Activated CD4-positive, alpha-beta T cell treated with anti-CD3 and anti-CD28 coated beads, Interleukin-2, amount 10 ng/mL, durations not matched to agents 7 days and 5 days (primary cell): ENCODE results near the gene STRA6. TPM values are rescaled to one million over a fixed set of nuclear protein-coding genes. Genes with fewer than 3 reads are reported as not detected.
A peak's percentile ranks its signal among the peaks of the same experiment; 100 is the strongest.
"Not testable (repeated sequence)": the region's sequence is repeated elsewhere in the genome, so short reads cannot be mapped to it uniquely, and the experiment has no call there.

Experiments used
- CTCF ChIA-PET: fragments of 350-600 bp; sonication (Branson Sonifier 250); formaldehyde crosslinking; loops from one replicate; lab custom pipeline; 2021; ENCODE audit warnings: antibody characterized with exemption; lab: Charles Lee
- POLR2A ChIA-PET: fragments of 350-600 bp; sonication (Branson Sonifier 250); formaldehyde crosslinking; loops from one replicate; lab custom pipeline; 2021; ENCODE audit warnings: antibody characterized with exemption; lab: Charles Lee
- DNase-seq: peaks from one replicate; pipeline ENCODE4 v3.0.0-alpha.2; 2020
- H3K27ac Mint-ChIP-seq: one replicate; pipeline ENCODE4 v1.8.0; 2021; ENCODE audit warnings: mild to moderate bottlenecking, moderate library complexity, mixed read lengths
- H3K27me3 Mint-ChIP-seq: one replicate; pipeline ENCODE4 v1.8.0; 2021; ENCODE audit warnings: mixed read lengths
- H3K36me3 Mint-ChIP-seq: one replicate; pipeline ENCODE4 v1.8.0; 2021; ENCODE audit warnings: low read depth, mixed read lengths
- H3K4me1 Mint-ChIP-seq: one replicate; pipeline ENCODE4 v1.8.0; 2021; ENCODE audit warnings: mixed read lengths
- H3K4me3 Mint-ChIP-seq: one replicate; pipeline ENCODE4 v1.8.0; 2021; ENCODE audit warnings: mild to moderate bottlenecking, moderate library complexity, mixed read lengths
- H3K9me3 Mint-ChIP-seq: one replicate; pipeline ENCODE4 v1.8.0; 2021; ENCODE audit warnings: mixed read lengths
- total RNA-seq, 2 experiments: library from RNA; stranded (reverse); gene quantifications; one replicate each; pipeline ENCODE4 v1.2.3, GENCODE V29; 2021

The STRA6 gene
- total RNA-seq, 2 experiments from 2014 or later: not detected

DNA sequence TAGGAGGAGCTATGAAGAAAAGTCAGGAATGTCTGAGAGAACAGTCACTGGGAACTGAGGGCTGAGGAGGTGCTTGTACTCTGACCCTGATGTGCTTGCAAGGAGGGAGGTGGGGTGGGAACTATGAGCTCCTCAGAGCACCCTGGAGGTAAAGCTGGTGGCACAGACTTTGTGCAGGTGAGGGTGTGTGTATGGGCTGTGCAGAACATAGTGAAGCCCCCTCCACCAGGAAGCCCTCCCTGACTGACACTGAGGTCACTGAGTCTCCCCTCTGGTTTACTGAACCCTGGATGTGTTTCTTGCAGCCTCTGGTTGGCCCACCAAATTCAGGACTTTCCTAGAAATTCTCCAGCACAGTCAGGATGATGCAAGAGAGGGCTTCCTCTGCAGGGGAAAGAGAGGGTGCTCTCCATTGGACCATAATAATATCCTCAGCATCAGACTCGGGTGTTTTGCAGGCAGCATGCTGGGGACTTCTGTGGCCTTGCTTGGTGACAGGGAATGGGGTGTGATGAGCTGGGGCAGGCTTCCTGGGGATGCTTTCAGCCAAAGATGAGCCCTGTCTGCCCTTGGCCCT lies 30.5 kb downstream of the STRA6 start:
- DNase-seq: no peak
- ChIA-PET CTCF (interaction anchor here (0.8 to 1.2 kb wide), 2 partner anchors 20 to 49 kb away, joined by 3 read pairs; no protein-coding TSS in a partner anchor), POLR2A (no interaction called here)
- Mint-ChIP-seq H3K36me3 (no peaks in the 10 kb centered on the region), H3K27ac (no peak overlapping the region), H3K4me1 (no peaks in the 10 kb centered on the region), H3K9me3 (no peaks in the 10 kb centered on the region), H3K27me3 (peaks cover under 1% of the 10 kb centered on the region), H3K4me3 (no peak overlapping the region)

DNA sequence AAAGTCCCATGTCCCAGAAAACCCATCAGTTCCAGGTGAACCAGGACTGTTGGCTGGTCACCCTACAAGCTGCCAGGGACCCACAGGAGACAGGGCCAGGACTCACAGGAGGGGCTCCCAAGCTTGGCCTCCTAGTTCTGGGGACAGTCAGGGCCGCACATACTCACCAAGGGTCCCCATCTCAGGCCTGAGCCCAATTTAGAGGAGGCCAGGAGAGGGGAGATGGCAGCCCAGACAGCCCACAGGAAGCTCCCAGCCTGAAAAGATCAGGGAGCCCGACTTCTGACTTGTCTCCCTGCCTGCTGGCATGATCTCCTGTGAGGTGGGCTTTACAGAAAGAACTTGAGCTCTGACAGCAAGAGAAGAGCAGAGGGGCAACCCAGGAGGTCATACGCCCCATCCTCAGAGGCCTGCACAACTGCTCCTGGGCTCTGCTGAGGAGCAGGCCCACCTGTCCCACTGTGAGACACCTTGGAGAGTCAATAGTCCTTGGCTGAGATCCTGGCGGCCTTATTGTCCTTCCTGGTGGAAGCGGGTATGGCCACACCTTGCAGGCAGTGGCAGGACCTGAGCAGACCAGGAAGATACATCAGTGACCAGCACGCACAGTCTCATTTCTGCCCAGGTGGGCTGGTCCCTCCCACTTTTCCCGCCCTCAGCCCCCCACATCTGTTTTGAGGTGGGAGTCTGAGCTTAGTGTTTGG lies 31.6 kb downstream of the STRA6 start:
- no peak for DNase-seq
- CTCF ChIA-PET: interaction anchor here (1.2 kb wide), 1 partner anchor 21 kb away, joined by 3 read pairs; no protein-coding TSS in a partner anchor

GRCh38 chr15:74170071-74170844 lies 32.3 kb downstream of the STRA6 start:
- no peak for DNase-seq
- H3K4me1 Mint-ChIP-seq: no peaks in the 10 kb centered on the region
- H3K4me3 Mint-ChIP-seq: no peak overlapping the region

More for the DNA sequence above, 31.6 kb downstream of the STRA6 start:
- Mint-ChIP-seq H3K9me3 (no peaks in the 10 kb centered on the region), H3K4me1 (no peaks in the 10 kb centered on the region), H3K36me3 (no peaks in the 10 kb centered on the region), H3K4me3 (no peak overlapping the region), H3K27ac (no peak overlapping the region), H3K27me3 (peaks cover under 1% of the 10 kb centered on the region)
- POLR2A ChIA-PET: no interaction called here

DNA sequence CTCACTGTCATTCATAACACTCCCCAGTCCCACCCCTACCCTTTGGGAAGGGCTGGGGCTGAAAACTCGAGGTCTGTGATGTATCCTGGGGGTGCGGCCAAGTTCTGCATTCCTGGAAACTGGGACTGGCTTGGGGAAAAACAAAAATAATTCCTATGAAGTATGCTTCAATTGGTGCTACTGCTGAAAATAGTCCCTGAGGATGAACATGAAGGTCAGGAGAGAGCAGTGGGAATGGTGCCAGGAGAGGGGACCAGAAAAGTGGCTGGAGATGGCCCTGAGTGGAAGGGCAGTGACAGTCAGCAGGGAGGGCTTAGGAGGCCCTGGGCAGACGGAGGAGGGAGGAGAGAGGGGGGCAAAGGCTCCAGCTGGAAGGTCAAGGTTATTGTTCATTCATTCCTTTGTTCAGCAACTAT lies 33.9 kb downstream of the STRA6 start:
- ChIA-PET POLR2A (no interaction called here), CTCF (no interaction called here)
- Mint-ChIP-seq H3K36me3 (no peaks in the 10 kb centered on the region), H3K9me3 (no peaks in the 10 kb centered on the region), H3K27me3 (peaks cover 10% of the 10 kb centered on the region), H3K27ac (no peak overlapping the region), H3K4me1 (no peaks in the 10 kb centered on the region), H3K4me3 (no peak overlapping the region)
- DNase-seq: no peak

More at GRCh38 chr15:74170071-74170844, 32.3 kb downstream of the STRA6 start:
- no peaks in the 10 kb centered on the region for H3K9me3 Mint-ChIP-seq
- CTCF ChIA-PET: no interaction called here
- H3K27ac Mint-ChIP-seq: no peak overlapping the region
- POLR2A ChIA-PET: no interaction called here
- peaks cover 3% of the 10 kb centered on the region for H3K27me3 Mint-ChIP-seq
- H3K36me3 Mint-ChIP-seq: no peaks in the 10 kb centered on the region

DNA sequence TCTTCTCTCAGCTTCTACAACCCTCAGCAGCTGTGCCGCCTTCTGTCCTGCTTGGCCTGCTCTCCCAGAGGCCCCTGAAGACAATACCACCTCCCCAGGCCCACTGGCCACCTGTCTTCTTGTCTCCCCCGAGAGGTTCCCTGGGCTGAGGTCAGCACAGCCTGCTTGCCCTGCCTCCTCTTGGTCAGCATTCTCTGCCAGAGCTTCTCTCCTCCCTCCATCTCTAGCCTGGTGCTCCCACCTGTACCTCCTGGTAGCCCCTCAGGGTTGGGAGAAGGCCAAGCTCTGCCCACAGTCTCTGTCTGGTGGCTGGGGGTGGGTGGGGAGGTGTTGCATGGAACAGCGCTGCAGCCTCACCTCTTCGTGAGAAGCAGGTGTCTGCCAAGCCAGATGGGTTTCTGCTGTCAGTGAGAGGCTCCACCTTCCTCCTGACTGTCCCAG lies 34.7 kb downstream of the STRA6 start:
- Mint-ChIP-seq H3K4me1 (no peaks in the 10 kb centered on the region), H3K27me3 (peaks cover 10% of the 10 kb centered on the region), H3K9me3 (no peaks in the 10 kb centered on the region), H3K4me3 (no peak overlapping the region), H3K27ac (no peak overlapping the region), H3K36me3 (no peaks in the 10 kb centered on the region)
- no peak for DNase-seq
- ChIA-PET CTCF (no interaction called here), POLR2A (no interaction called here)

- POLR2A ChIA-PET: interaction anchor here (0.6 kb wide), 1 partner anchor 119 kb away, joined by 3 read pairs; no protein-coding TSS in a partner anchor
- Mint-ChIP-seq H3K9me3 (no peaks in the 10 kb centered on the region), H3K36me3 (no peaks in the 10 kb centered on the region), H3K27me3 (peaks cover 10% of the 10 kb centered on the region), H3K4me3 (no peak overlapping the region), H3K4me1 (no peaks in the 10 kb centered on the region), H3K27ac (no peak overlapping the region)
- CTCF ChIA-PET: interaction anchor here (0.8 kb wide), 1 partner anchor 12 kb away, joined by 3 read pairs; no protein-coding TSS in a partner anchor
- DNase-seq: no peak
Observed at GRCh38 chr15:74165461-74165860, 37.1 kb downstream of the STRA6 start.

DNA sequence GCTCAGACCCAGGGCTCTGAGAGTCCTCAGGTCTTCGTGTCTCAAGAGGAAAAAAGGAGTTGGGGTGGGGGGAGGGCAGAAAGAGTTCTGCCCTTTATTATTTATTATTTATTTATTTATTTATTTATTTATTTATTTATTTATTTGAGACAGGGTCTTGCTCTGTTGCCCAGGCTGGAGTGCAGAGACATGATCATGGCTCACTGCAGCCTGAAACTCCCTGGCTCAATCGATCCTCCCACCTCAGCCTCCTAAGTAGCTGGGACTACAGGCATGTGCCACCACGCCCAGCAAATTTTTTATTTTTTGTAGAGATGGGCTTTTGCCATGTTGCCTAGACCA lies 40.4 kb downstream of the STRA6 start:
- POLR2A ChIA-PET, H3K27ac Mint-ChIP-seq, H3K4me3 Mint-ChIP-seq, H3K9me3 Mint-ChIP-seq, DNase-seq, H3K36me3 Mint-ChIP-seq: not testable (repeated sequence)
- Mint-ChIP-seq H3K4me1 (peaks cover 25% of the 10 kb centered on the region), H3K27me3 (peaks cover 13% of the 10 kb centered on the region)
- CTCF ChIA-PET: interaction anchor here (0.6 to 1.5 kb wide), 2 partner anchors 104 to 1364 kb away, joined by 3 to 4 read pairs; no protein-coding TSS in a partner anchor

DNA sequence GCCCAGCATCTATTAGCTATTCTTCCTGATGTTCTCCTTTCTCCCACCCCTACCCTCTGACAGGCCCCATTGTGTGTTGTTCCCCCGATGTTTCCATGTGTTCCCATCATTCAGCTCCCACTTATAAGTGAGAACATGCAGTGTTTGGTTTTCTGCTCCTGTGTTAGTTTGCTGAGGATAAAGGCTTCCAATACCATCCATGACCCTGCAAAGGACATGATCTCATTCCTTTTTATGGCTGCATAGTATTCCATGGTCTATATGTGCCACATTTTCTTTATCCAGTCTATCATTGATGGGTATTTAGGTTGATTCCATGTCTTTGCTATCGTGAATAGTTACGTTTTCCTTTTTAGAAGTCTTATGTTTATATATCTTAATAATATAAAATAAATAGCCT lies 42.2 kb downstream of the STRA6 start:
- H3K36me3 Mint-ChIP-seq, H3K4me3 Mint-ChIP-seq, H3K9me3 Mint-ChIP-seq, H3K27ac Mint-ChIP-seq, CTCF ChIA-PET, DNase-seq, POLR2A ChIA-PET: not testable (repeated sequence)
- Mint-ChIP-seq H3K27me3 (peaks cover 17% of the 10 kb centered on the region), H3K4me1 (peaks cover 30% of the 10 kb centered on the region)

GRCh38 chr15:74159773-74160172 lies 42.8 kb downstream of the STRA6 start:
- Mint-ChIP-seq H3K27ac (no peak overlapping the region), H3K9me3 (no peaks in the 10 kb centered on the region), H3K4me1 (peaks cover 30% of the 10 kb centered on the region), H3K36me3 (no peaks in the 10 kb centered on the region), H3K27me3 (peaks cover 14% of the 10 kb centered on the region), H3K4me3 (no peak overlapping the region)
- CTCF ChIA-PET: no interaction called here
- POLR2A ChIA-PET: no interaction called here
- DNase-seq: no peak

DNA sequence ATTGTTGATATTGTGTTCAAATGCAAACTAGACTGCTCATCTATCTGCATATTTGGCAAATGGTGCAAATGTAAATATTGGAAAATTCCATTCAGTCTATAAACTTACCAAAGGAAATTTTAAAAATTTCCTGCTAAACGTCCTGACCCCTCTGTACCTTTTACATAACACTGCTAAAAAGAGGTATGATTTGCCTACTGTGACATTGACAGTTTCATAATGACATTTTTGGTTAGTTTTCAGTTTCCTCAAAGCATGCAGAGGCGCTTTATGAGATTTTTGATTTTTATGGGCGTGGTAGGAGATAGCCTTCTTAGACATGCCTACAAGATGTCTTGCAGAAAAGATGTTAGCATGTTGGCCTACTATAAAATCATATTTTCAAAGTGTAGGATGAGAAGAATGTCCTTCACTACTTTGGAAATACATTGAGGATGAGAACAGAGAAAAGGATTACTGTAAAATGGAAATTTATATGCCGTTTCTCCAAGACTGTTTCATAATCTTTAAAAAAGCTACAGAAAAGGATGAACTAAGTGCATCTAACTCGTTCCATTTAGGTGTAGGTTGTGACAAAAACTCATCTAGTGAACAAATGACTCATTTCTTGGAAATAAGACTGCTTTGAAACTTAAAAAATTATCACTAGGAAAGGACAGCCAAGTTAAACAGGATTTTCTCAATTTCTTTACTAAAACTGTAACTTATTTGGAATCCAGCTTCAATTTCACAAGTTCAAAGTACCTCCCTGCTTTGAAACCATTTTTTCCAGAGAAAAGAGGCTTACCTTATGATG lies 43.5 kb downstream of the STRA6 start:
- no peak for DNase-seq
- Mint-ChIP-seq H3K9me3 (no peaks in the 10 kb centered on the region), H3K4me1 (peaks cover 30% of the 10 kb centered on the region), H3K27me3 (peaks cover 10% of the 10 kb centered on the region), H3K36me3 (no peaks in the 10 kb centered on the region), H3K27ac (peak overlapping the region; percentile 42), H3K4me3 (no peak overlapping the region)
- ChIA-PET CTCF (no interaction called here), POLR2A (no interaction called here)

- Mint-ChIP-seq H3K9me3 (no peaks in the 10 kb centered on the region), H3K27me3 (peaks cover 11% of the 10 kb centered on the region), H3K4me3 (no peak overlapping the region), H3K27ac (no peak overlapping the region), H3K4me1 (peaks cover 30% of the 10 kb centered on the region), H3K36me3 (no peaks in the 10 kb centered on the region)
- CTCF ChIA-PET: interaction anchor here (0.7 kb wide), 1 partner anchor 38 kb away, joined by 3 read pairs; no protein-coding TSS in a partner anchor
- no peak for DNase-seq
- POLR2A ChIA-PET: no interaction called here
Observed at GRCh38 chr15:74157868-74158827, 44.4 kb downstream of the STRA6 start.
